Thoracic aorta (tissue), 2 donors: ENCODE results near the gene FRA10AC1. TPM values are rescaled to one million over a fixed set of nuclear protein-coding genes. Genes with fewer than 3 reads are reported as not detected.
A peak's percentile ranks its signal among the peaks of the same experiment; 100 is the strongest.

Experiments used
- ATAC-seq: fragments of 150-250 bp; one replicate; pipeline ENCODE4 v1.8.0; 2017; ENCODE audit warnings: low read depth; ENCODE audit not compliant: insufficient number of reproducible peaks, low FRiP score
- DNase-seq: peaks from one replicate; pipeline ENCODE4 v3.0.0-alpha.2; 2020; ENCODE audit warnings: low spot score
- H3K27ac ChIP-seq, 2 donors: fragments of 200-600 bp; sonication (generic); 1 replicate in 1 of 2; 2 replicates in 1 of 2; pipeline ENCODE4 v1.5.1; 2016; ENCODE audit warnings: mild to moderate bottlenecking in 2 of 2, moderate library complexity in 2 of 2
- H3K27me3 ChIP-seq: fragments of 200-600 bp; sonication (generic); replicated peaks from 2 replicates; pipeline ENCODE4 v1.6.0; 2016; ENCODE audit warnings: mild to moderate bottlenecking; ENCODE audit not compliant: insufficient read depth
- H3K36me3 ChIP-seq: fragments of 200-600 bp; sonication (generic); one replicate; pipeline ENCODE4 v1.5.1; 2016
- H3K4me1 ChIP-seq, 2 donors: fragments of 200-600 bp; sonication (generic); 1 replicate in 1 of 2; 2 replicates in 1 of 2; pipeline versions ENCODE4 v1.5.1 to v1.6.0; 2016; ENCODE audit warnings: low read depth in 2 of 2, mild to moderate bottlenecking in 1 of 2; ENCODE audit not compliant: control insufficient read depth in 1 of 2
- H3K4me3 ChIP-seq: fragments of 200-600 bp; sonication (generic); 2 replicates; pipeline ENCODE4 v1.5.1; 2016; ENCODE audit warnings: mild to moderate bottlenecking
- H3K9me3 ChIP-seq: fragments of 200-600 bp; sonication (generic); 2 replicates; pipeline ENCODE4 v1.5.1; 2016
- total RNA-seq, 2 donors: library from RNA; depleted of rRNA; stranded (reverse); fragments of >200 nt; gene quantifications; one replicate each; pipeline versions ENCODE4 v1.1.0 to v1.2.3, GENCODE V29; 2016
- TF ChIP-seq, protein P1 (sequence below): fragments of 200-600 bp; sonication (generic); IDR thresholded peaks from one replicate; pipeline ENCODE4 v1.5.1; 2019; ENCODE audit warnings: antibody characterized with exemption

Gene FRA10AC1
- total RNA-seq, 2 donors from 2014 or later: 25.7 to 35.9 TPM

DNA sequence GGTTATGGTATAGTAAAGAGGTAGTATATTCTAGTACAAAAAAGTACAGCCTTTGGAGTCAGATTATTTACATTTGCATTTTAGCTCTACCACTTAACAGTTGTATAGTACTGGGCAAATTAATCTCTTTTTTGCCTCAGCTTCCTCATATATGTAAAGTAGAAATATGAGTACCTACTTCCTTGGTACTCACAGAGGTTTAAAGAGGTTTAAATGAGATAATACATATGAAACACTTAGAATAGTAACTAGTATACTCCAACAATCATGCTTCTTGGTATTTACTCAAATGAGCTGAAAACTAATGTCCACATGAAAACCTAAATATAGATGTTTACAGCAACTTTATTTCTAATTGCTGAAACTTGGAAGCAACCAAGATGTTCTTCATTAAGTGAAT lies 14.7 kb downstream of the FRA10AC1 start:
- Histone ChIP-seq H3K4me3 (no peak overlapping the region), H3K4me1 (no peaks in the 10 kb centered on the region), H3K9me3 (no peaks in the 10 kb centered on the region), H3K36me3 (peaks cover 18% of the 10 kb centered on the region), H3K27ac (no peak overlapping the region), H3K27me3 (no peaks in the 10 kb centered on the region)
- TF ChIP-seq, protein P1, sequence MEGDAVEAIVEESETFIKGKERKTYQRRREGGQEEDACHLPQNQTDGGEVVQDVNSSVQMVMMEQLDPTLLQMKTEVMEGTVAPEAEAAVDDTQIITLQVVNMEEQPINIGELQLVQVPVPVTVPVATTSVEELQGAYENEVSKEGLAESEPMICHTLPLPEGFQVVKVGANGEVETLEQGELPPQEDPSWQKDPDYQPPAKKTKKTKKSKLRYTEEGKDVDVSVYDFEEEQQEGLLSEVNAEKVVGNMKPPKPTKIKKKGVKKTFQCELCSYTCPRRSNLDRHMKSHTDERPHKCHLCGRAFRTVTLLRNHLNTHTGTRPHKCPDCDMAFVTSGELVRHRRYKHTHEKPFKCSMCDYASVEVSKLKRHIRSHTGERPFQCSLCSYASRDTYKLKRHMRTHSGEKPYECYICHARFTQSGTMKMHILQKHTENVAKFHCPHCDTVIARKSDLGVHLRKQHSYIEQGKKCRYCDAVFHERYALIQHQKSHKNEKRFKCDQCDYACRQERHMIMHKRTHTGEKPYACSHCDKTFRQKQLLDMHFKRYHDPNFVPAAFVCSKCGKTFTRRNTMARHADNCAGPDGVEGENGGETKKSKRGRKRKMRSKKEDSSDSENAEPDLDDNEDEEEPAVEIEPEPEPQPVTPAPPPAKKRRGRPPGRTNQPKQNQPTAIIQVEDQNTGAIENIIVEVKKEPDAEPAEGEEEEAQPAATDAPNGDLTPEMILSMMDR: no peak
- no peak for ATAC-seq
- DNase-seq: no peak

DNA sequence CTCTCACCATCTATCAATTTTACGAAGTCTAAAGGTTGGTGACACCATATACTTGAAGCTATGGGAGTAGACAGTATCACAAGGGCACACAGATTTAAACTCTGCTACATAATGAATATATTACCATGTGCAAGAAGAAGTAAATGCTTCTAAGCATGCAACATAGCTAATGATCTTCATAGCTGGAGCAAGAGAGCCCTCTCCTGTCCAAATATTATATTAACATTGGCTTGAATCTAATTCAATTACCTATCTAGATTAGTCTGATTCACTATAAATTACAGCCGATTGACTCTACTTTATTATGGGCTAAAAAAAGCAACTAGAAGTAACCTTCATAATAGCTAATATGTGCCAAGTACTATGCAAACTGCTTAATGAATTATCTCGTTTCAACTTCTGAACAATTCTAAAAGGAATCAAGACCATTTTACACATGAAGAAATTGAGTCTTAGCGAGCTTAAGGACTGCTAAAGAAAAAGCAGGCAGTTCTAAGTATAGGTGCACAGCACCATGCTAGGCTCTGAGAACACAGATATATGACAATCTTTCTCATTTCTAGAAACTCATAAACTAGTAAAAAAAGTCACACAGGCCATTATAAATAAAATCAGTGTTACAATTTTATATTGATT lies 21.9 kb downstream of the FRA10AC1 start:
- no peak for ATAC-seq
- no peaks in the 10 kb centered on the region for H3K27me3 ChIP-seq
- no peak overlapping the region for H3K4me3 ChIP-seq
- H3K4me1 ChIP-seq: no peaks in the 10 kb centered on the region
- no peak for DNase-seq
- no peaks in the 10 kb centered on the region for H3K9me3 ChIP-seq
- peaks cover 12% of the 10 kb centered on the region for H3K36me3 ChIP-seq
- no peak overlapping the region for H3K27ac ChIP-seq
- TF ChIP-seq, protein P1: peak; percentile 40

DNA sequence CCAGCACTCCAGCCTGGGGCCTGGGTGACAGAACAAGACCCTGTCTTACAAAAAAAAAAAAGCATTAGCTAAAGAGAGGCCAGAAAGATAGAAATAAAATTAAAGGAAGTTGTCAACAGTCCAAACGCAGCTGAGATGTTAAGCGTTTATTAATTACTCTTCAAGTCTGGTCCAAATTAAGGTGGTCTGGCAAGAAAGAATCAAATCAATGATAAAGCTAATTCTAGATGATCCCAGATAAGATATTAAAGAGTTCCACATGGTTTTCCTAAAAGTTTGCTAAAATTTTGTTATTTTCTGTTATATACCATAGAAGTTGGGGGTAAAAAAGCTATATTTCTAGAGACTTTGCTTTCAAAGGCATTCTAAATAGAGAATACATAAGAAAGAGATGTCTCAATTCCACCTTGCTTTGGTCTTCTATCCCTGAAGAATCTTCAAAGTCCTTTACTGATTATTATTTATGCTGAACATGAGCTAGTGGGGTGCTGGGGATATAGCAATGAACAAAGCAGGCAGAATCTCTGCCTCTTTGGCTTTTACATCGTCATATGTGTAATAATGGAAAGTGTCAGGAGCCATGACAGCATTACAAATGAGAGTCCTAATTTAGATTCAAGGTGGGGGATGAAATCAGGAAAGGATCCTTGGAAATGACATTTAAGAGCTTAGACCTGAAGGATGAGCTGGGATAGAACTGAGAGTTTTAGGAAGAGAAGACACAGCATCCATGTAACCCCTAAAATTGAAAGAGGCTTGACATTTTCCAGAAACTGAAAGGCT lies 23.4 kb downstream of the FRA10AC1 start:
- Histone ChIP-seq H3K9me3 (no peaks in the 10 kb centered on the region), H3K27ac (no peak overlapping the region), H3K4me3 (no peak overlapping the region), H3K36me3 (peaks cover 12% of the 10 kb centered on the region), H3K4me1 (no peaks in the 10 kb centered on the region), H3K27me3 (no peaks in the 10 kb centered on the region)
- DNase-seq (no peak), ATAC-seq (no peak)
- TF ChIP-seq, protein P1: no peak

DNA sequence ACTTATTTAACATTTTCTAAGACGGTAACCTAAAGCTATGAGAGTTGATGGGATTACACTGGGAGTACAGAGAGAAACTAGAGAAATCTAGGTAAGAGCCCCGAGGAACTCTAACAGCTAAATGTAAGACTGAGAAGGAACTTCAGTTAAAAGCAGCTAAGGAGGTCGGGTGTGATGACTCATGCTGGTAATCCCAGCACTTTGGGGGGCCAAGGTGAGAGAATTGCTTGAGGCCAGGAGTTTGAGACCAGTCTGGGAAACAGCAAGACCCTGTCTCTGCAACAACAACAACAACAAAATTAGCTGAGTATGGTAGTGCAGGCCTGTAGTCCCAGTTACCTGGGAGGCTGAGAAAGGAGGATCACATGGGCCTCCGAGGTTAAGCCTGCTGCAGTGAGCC lies 24.0 kb downstream of the FRA10AC1 start:
- TF ChIP-seq, protein P1: no peak
- Histone ChIP-seq H3K36me3 (peaks cover 8% of the 10 kb centered on the region), H3K9me3 (no peaks in the 10 kb centered on the region), H3K4me3 (no peak overlapping the region), H3K27me3 (no peaks in the 10 kb centered on the region), H3K27ac (no peak overlapping the region), H3K4me1 (no peaks in the 10 kb centered on the region)
- DNase-seq (no peak), ATAC-seq (no peak)

DNA sequence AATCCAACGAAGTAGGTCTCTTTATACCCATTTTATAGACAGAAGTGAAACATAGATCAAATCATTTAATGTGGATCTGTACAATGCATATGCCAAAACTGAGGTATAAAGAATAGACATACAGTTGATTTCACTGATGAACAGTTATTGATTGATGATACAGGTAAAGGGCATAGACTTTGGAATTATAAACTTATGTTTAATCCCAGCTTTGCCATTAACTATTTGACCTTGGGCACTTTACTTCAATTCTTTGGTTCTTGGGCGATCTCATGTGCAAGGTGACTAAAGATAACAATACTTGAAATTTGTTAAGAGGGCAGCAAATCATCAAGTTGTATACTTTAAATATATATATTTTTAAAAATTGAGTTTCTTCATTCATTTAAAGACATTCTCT lies 28.6 kb downstream of the FRA10AC1 start:
- no peaks in the 10 kb centered on the region for H3K9me3 ChIP-seq
- H3K4me1 ChIP-seq: no peaks in the 10 kb centered on the region
- H3K36me3 ChIP-seq: peaks cover 10% of the 10 kb centered on the region
- DNase-seq (no peak), ATAC-seq (no peak)
- TF ChIP-seq, protein P1: no peak
- no peaks in the 10 kb centered on the region for H3K27me3 ChIP-seq
- H3K4me3 ChIP-seq: no peak overlapping the region
- no peak overlapping the region for H3K27ac ChIP-seq
